OCI-LY3 (cell line): Measurements from ENCODE around the gene BMERB1.

Experiments
- CTCF ChIP-seq: fragments of 200-600, 300-600 bp; sonication (generic); IDR thresholded peaks from 2 replicates; pipeline ENCODE4 v1.5.1; 2014; ENCODE audit warnings: antibody characterized with exemption, low read length, low read depth
- EZH2phosphoT487 ChIP-seq: fragments of 200-600 bp; shearing (Covaris generic); IDR thresholded peaks from 2 replicates; pipeline ENCODE4 v1.6.1; 2018; ENCODE audit warnings: antibody characterized with exemption, mixed run types, low read depth

DNA sequence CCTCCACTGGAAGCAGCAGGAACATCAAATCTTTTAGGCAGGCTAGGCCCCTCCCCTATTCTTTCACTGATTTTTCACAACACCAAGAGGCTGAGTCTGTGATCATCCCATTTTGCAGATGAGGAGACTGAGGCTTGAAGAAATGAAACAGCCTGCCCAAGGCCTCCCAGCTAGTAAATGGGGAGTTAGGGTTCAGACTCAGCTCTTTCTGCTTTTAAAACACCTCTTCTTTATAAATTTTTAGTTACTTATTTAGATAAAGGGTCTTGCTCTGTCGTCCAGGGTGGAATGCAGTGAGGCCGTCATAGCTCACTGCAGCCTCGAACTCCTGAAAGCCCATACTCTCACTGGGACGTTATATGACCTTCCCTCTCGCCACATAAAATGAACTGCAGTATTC lies 82.2 kb downstream of the BMERB1 start:
- TF ChIP-seq CTCF = no peak
- no peak for TF ChIP-seq EZH2phosphoT487
